ENCODE results near the gene PSEN1. TPM values are rescaled to one million over a fixed set of nuclear protein-coding genes. Genes with fewer than 3 reads are reported as not detected.

Gene PSEN1
- total and polyA plus RNA-seq, 2 donors (not counting 3 experiments of a cell fraction or from before 2014, with no cell fraction given): 16.5 to 36.8 TPM

DNA sequence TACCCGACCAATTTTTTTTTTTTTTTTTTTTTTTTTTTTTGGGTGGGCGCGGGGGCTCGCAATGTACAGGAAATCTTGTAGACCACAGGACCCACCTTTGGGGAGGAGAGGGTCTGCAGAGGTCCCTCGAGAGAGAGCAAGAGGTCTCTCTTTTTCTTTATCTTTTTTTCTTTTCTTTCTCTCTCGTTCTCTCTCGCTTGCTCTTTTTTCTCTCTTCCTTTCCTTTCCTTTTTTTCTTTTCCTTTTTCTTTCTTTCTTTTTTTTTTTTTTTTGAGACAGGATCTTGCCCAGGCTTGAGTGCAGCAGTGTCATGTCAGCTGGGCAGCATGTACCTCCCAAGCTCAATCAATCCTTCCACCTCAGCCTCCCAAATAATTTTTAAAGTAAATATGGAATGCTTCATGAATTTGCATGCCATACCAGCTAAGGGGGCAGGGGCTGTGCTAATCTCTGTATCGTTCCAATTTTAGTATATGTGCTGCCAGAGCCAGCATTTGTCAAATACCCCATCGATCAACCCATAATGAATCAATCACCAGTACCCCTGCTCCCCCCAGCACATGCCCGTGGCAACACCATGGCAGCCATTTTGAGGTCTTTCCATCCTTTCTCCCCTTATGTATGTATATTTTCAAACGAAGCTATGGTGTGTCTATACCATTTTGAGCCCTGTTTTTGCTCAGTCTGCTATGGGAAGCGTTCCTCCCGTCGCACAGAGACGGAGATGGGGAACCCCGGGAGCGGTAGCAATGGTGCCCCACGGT lies 110.3 kb downstream of the PSEN1 start:
- Histone ChIP-seq H3K27me3 (ENCODE audit: control insufficient read depth in 2 of 2, insufficient read depth in 2 of 2, low read length in 2 of 2) (no peaks in the 10 kb centered on the region), H3K9ac (replicated peaks; ENCODE audit: extremely low read depth, insufficient read depth, low read length) (peak overlapping the region; percentile 69), H4K20me1 (replicated peaks; ENCODE audit: control insufficient read depth, extremely low read depth, insufficient read depth, low read length) (no peaks in the 10 kb centered on the region), H3K36me3 (ENCODE audit: control insufficient read depth in 2 of 2, extremely low read depth in 1 of 2, insufficient read depth in 2 of 2, low read length in 2 of 2) (no peaks in the 10 kb centered on the region), H3K4me2 (ENCODE audit: insufficient read depth, low read length) (peak overlapping the region; percentile 75), H3K9me1 (replicated peaks; ENCODE audit: control insufficient read depth, extremely low read depth, insufficient read depth, low read length) (no peaks in the 10 kb centered on the region), H3K4me1 (ENCODE audit: control insufficient read depth, extremely low read depth, insufficient read depth, low read length) (peaks cover 11% of the 10 kb centered on the region), H3K4me3 (replicated peaks in 1 of 3; ENCODE audit: insufficient read depth in 1 of 3, low read depth in 1 of 3, low read length in 3 of 3) (peak overlapping the region; percentile 45 to 70 (median 53)), H3K79me2 (ENCODE audit: control insufficient read depth, insufficient read depth, low read length) (no peaks in the 10 kb centered on the region), H2AFZ (ENCODE audit: low read depth, low read length) (peak overlapping the region; percentile 98), H3K9me3 (replicated peaks; ENCODE audit: control insufficient read depth, insufficient read depth, low read length) (no peaks in the 10 kb centered on the region), H3K27ac (ENCODE audit: insufficient read depth, low read depth, low read length) (no peak overlapping the region)
- DNase-seq (ENCODE audit: low read depth, low spot score) (no peak), FAIRE-seq (no peak)
- TF ChIP-seq, protein P1, sequence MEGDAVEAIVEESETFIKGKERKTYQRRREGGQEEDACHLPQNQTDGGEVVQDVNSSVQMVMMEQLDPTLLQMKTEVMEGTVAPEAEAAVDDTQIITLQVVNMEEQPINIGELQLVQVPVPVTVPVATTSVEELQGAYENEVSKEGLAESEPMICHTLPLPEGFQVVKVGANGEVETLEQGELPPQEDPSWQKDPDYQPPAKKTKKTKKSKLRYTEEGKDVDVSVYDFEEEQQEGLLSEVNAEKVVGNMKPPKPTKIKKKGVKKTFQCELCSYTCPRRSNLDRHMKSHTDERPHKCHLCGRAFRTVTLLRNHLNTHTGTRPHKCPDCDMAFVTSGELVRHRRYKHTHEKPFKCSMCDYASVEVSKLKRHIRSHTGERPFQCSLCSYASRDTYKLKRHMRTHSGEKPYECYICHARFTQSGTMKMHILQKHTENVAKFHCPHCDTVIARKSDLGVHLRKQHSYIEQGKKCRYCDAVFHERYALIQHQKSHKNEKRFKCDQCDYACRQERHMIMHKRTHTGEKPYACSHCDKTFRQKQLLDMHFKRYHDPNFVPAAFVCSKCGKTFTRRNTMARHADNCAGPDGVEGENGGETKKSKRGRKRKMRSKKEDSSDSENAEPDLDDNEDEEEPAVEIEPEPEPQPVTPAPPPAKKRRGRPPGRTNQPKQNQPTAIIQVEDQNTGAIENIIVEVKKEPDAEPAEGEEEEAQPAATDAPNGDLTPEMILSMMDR (IDR thresholded peaks at IDR 0.05; ENCODE audit: extremely low read depth in 1 of 2, insufficient read depth in 1 of 2, low read depth in 1 of 2, low read length in 2 of 2): no peak
- TF ChIP-seq MAX (IDR thresholded peaks at IDR 0.05; ENCODE audit: insufficient read depth, insufficient read length) (no peak), POLR2AphosphoS5 (IDR thresholded peaks at IDR 0.05; ENCODE audit: insufficient read depth, low read depth, low read length) (no peak), JUN (IDR thresholded peaks at IDR 0.05; ENCODE audit: borderline replicate concordance, insufficient read depth, insufficient read length, low read depth) (no peak), EZH2 (IDR thresholded peaks at IDR 0.05; ENCODE audit: borderline replicate concordance, low read depth, low read length, severe bottlenecking) (no peak), FOS (IDR thresholded peaks at IDR 0.05; ENCODE audit: borderline replicate concordance, insufficient read depth, low read length) (no peak), GATA2 (IDR thresholded peaks at IDR 0.05; ENCODE audit: insufficient read depth, insufficient read length, low read depth, low read length) (no peak), MYC (IDR thresholded peaks at IDR 0.05; ENCODE audit: low read depth, low read length) (no peak), POLR2A (IDR thresholded peaks at IDR 0.05; ENCODE audit: low read depth, low read length) (no peak)
- intact Hi-C loops (cut with micrococcal nuclease): no loop called here
- dilution Hi-C loops (cut with MboI; ENCODE audit: extremely low pct_ligation_motif_present, low sequenced_read_pairs): no loop called here
- BruUV-seq (replicated peaks): no TSS peak
- POLR2A ChIA-PET: no interaction called here
- CTCF ChIA-PET: interaction anchor here (1.0 to 1.5 kb wide), 4 partner anchors 16 to 73 kb away, joined by 4 to 5 read pairs (median 4); no protein-coding TSS in a partner anchor

All from endothelial cell of umbilical vein (primary cell).